H1 (cell line): Measurements from ENCODE around the gene PRG3. TPM values are rescaled to one million over a fixed set of nuclear protein-coding genes. Genes with fewer than 3 reads are reported as not detected.

Experiments
- CEBPB ChIP-seq: IDR thresholded peaks from 2 replicates; pipeline ENCODE4 v1.6.1; 2012; ENCODE audit warnings: low read depth, low read length
- CHD7 ChIP-seq: fragments of 300-600 bp; sonication (generic); IDR thresholded peaks from 2 replicates; pipeline ENCODE4 v1.7.1; 2012; ENCODE audit warnings: low read length, moderate library complexity, mild to moderate bottlenecking, inconsistent platforms; ENCODE audit not compliant: insufficient replicate concordance
- KDM4A ChIP-seq: IDR thresholded peaks from one replicate; pipeline ENCODE4 v1.7.1; 2012; ENCODE audit warnings: low read depth, mild to moderate bottlenecking, moderate library complexity, low read length, inconsistent platforms; ENCODE audit not compliant: severe bottlenecking
- RBBP5 ChIP-seq: IDR thresholded peaks from 2 replicates; pipeline ENCODE4 v1.7.1; 2012; ENCODE audit warnings: low read depth, mild to moderate bottlenecking, inconsistent platforms, low read length, moderate library complexity, borderline replicate concordance
- polyA plus RNA-seq, 7 experiments: library from polyadenylated mRNA; depleted of rRNA in 3 of 7; stranded (reverse) in 5 of 7; unstranded in 2 of 7; fragments of >200 nt in 5 of 7; fragments of 200-250 nt in 2 of 7; gene quantifications; 1 replicate in 5 of 7; 2 replicates in 1 of 7; 4 replicates in 1 of 7; pipeline versions ENCODE4 v1.2.1 to v1.2.3, GENCODE V29; 2011 to 2013; ENCODE audit warnings: missing spikeins in 2 of 7, mixed read lengths in 2 of 7
- total RNA-seq: library from RNA; stranded (reverse); fragmentation: NEBNext Ultra II Directional; extraction: Animal tissue kit (Norgen Biotek cat#: 25700); gene quantifications from 2 replicates; pipeline ENCODE4 v1.2.1, GENCODE V29; 2021

Gene PRG3
- total and polyA plus RNA-seq, 2 of the 8 experiments (the other 6 are each of a cell fraction or from before 2014, with no cell fraction given), result not detected

- TF ChIP-seq KDM4A, result no peak
- no peak for TF ChIP-seq RBBP5
- no peak for TF ChIP-seq CEBPB
- no peak for TF ChIP-seq CHD7
These were observed 47.7 kb upstream of the PRG3 start (continued) for GRCh38 chr11:57428643-57429042.
